Hematopoietic multipotent progenitor cell treated with erythropoietin and hydrocortisone succinate and interleukin-3 and kit ligand, for 15 days (in vitro differentiated cells): ENCODE data around the gene AREG.
"Not testable (repeated sequence)": the region's sequence is repeated elsewhere in the genome, so short reads cannot be mapped to it uniquely, and the experiment has no call there.

Experiments
- DNase-seq: peaks from one replicate; pipeline ENCODE4 v3.0.0-alpha.2; 2015; ENCODE audit warnings: low spot score

Gene AREG

GRCh38 chr4:74444891-74445642 lies at the start of gene AREG:
AREG (plus strand) TSS chr4:74445136; CDS start chr4:74445346, 210 bp downstream.
- DNase-seq, result peak; percentile 62

GRCh38 chr4:74395633-74396032 lies 49.3 kb upstream of the AREG start:
- no peak for DNase-seq

GRCh38 chr4:74397748-74398426 lies 47.0 kb upstream of the AREG start:
- peak; percentile 46 for DNase-seq

GRCh38 chr4:74398894-74399589 lies 45.9 kb upstream of the AREG start:
- DNase-seq, result not testable (repeated sequence)

GRCh38 chr4:74400395-74400794 lies 44.5 kb upstream of the AREG start:
- no peak for DNase-seq

GRCh38 chr4:74402692-74403456 lies 42.1 kb upstream of the AREG start:
- no peak for DNase-seq

GRCh38 chr4:74407891-74408290 lies 37.0 kb upstream of the AREG start:
- DNase-seq, result no peak

- DNase-seq, result no peak
Observed at GRCh38 chr4:74408639-74409038, 36.3 kb upstream of the AREG start.

- no peak for DNase-seq
Observed at GRCh38 chr4:74410272-74410671, 34.7 kb upstream of the AREG start.

GRCh38 chr4:74412225-74412624 lies 32.7 kb upstream of the AREG start:
- no peak for DNase-seq

- no peak for DNase-seq
Observed at GRCh38 chr4:74413265-74413664, 31.7 kb upstream of the AREG start.

- no peak for DNase-seq
Observed at GRCh38 chr4:74414149-74414809, 30.7 kb upstream of the AREG start.

- no peak for DNase-seq
Observed at GRCh38 chr4:74415602-74416300, 29.2 kb upstream of the AREG start.

- DNase-seq, result no peak
Observed at GRCh38 chr4:74418063-74418670, 26.8 kb upstream of the AREG start.

GRCh38 chr4:74420863-74421262 lies 24.1 kb upstream of the AREG start:
- no peak for DNase-seq

GRCh38 chr4:74423104-74423503 lies 21.8 kb upstream of the AREG start:
- no peak for DNase-seq

GRCh38 chr4:74424111-74424510 lies 20.8 kb upstream of the AREG start:
- DNase-seq, result no peak

GRCh38 chr4:74426101-74426500 lies 18.8 kb upstream of the AREG start:
- DNase-seq, result no peak

GRCh38 chr4:74428276-74428675 lies 16.7 kb upstream of the AREG start:
- DNase-seq, result no peak

GRCh38 chr4:74431113-74431826 lies 13.7 kb upstream of the AREG start:
- no peak for DNase-seq
